RWPE2 (cell line): ENCODE data around the gene TSPAN33.

Experiments
- ATAC-seq: fragments of 200-7000 bp; cut with Tn5 transposase; 3 replicates; pipeline ENCODE4 v1.9.1; 2021; ENCODE audit warnings: low read depth
- DNase-seq: peaks from one replicate; pipeline ENCODE4 v3.0.0-alpha.2; 2020; ENCODE audit warnings: low spot score
- H3K27ac ChIP-seq: fragments of 450-650 bp; 2 replicates; pipeline ENCODE4 v1.5.1; 2017; ENCODE audit warnings: mild to moderate bottlenecking; ENCODE audit not compliant: poor library complexity, severe bottlenecking
- H3K27me3 ChIP-seq: fragments of 250-450 bp; sonication (Bioruptor Pico); 2 replicates; pipeline ENCODE4 v1.5.1; 2021; ENCODE audit warnings: mild to moderate bottlenecking, moderate library complexity; ENCODE audit not compliant: insufficient read depth, poor library complexity, severe bottlenecking
- H3K36me3 ChIP-seq: fragments of 250-450 bp; sonication (Bioruptor Pico); 2 replicates; pipeline ENCODE4 v1.5.1; 2020; ENCODE audit warnings: low read depth, mild to moderate bottlenecking, moderate library complexity
- H3K4me1 ChIP-seq: fragments of 250-450 bp; sonication (Bioruptor Pico); 2 replicates; pipeline ENCODE4 v1.5.1; 2021; ENCODE audit warnings: mild to moderate bottlenecking, moderate library complexity; ENCODE audit not compliant: insufficient read depth, poor library complexity, severe bottlenecking
- H3K4me3 ChIP-seq: fragments of 250-450 bp; sonication (Bioruptor Pico); 2 replicates; pipeline ENCODE4 v1.5.1; 2021; ENCODE audit warnings: mild to moderate bottlenecking, moderate library complexity; ENCODE audit not compliant: severe bottlenecking
- H3K9me3 ChIP-seq: fragments of 250-450 bp; sonication (Bioruptor Pico); 2 replicates; pipeline ENCODE4 v1.5.1; 2021; ENCODE audit warnings: mild to moderate bottlenecking, moderate library complexity; ENCODE audit not compliant: severe bottlenecking
- CTCF ChIP-seq: fragments of 450-650 bp; IDR thresholded peaks from one replicate; pipeline ENCODE4 v1.5.1; 2017; ENCODE audit warnings: mild to moderate bottlenecking, moderate library complexity; ENCODE audit not compliant: poor library complexity, severe bottlenecking

The TSPAN33 gene

GRCh38 chr7:129202058-129202777 is 57.7 kb downstream of the TSPAN33 start:
- no peaks in the 10 kb centered on the region for H3K9me3 ChIP-seq
- no peaks in the 10 kb centered on the region for H3K27me3 ChIP-seq
- H3K36me3 ChIP-seq, result no peaks in the 10 kb centered on the region
- H3K4me1 ChIP-seq, result no peaks in the 10 kb centered on the region
- no peak for TF ChIP-seq CTCF
- no peak overlapping the region for H3K27ac ChIP-seq
- H3K4me3 ChIP-seq, result no peak overlapping the region
- no peak for DNase-seq
- ATAC-seq, result no peak

- no peak for DNase-seq
- Histone ChIP-seq H3K9me3 (no peaks in the 10 kb centered on the region), H3K27ac (no peak overlapping the region), H3K27me3 (no peaks in the 10 kb centered on the region), H3K4me3 (no peak overlapping the region), H3K36me3 (no peaks in the 10 kb centered on the region), H3K4me1 (no peaks in the 10 kb centered on the region)
- no peak for TF ChIP-seq CTCF
- no peak for ATAC-seq
These were observed 58.7 kb downstream of the TSPAN33 start for GRCh38 chr7:129203050-129203741.

- ATAC-seq (no peak), DNase-seq (no peak)
- no peak overlapping the region for H3K4me3 ChIP-seq
- no peaks in the 10 kb centered on the region for H3K36me3 ChIP-seq
- no peak overlapping the region for H3K27ac ChIP-seq
- H3K27me3 ChIP-seq, result no peaks in the 10 kb centered on the region
- no peaks in the 10 kb centered on the region for H3K4me1 ChIP-seq
- H3K9me3 ChIP-seq, result no peaks in the 10 kb centered on the region
- no peak for TF ChIP-seq CTCF
These were observed 60.8 kb downstream of the TSPAN33 start for GRCh38 chr7:129205126-129205818.

- Histone ChIP-seq H3K36me3 (no peaks in the 10 kb centered on the region), H3K4me1 (no peaks in the 10 kb centered on the region), H3K27me3 (no peaks in the 10 kb centered on the region), H3K27ac (no peak overlapping the region), H3K9me3 (no peaks in the 10 kb centered on the region), H3K4me3 (no peak overlapping the region)
- ATAC-seq (no peak), DNase-seq (no peak)
- no peak for TF ChIP-seq CTCF
These were observed 61.7 kb downstream of the TSPAN33 start for GRCh38 chr7:129205987-129206785.
